Measurements from ENCODE around the gene MAPKAPK3. TPM values are rescaled to one million over a fixed set of nuclear protein-coding genes. Genes with fewer than 3 reads are reported as not detected.
A peak's percentile ranks its signal among the peaks of the same experiment; 100 is the strongest.

MAPKAPK3 gene
- total RNA-seq, 1 experiment from 2014 or later: 108 TPM

GRCh38 chr3:50639055-50639494, 22.1 kb downstream of the MAPKAPK3 start:
- no peak for DNase-seq (ENCODE audit: low spot score)
- in situ Hi-C loops (cut with HindIII; ENCODE audit: low sequenced_read_pairs): no loop called here

GRCh38 chr3:50642382-50642781, 25.4 kb downstream of the MAPKAPK3 start:
- in situ Hi-C loops (cut with HindIII; ENCODE audit: low sequenced_read_pairs): no loop called here
- no peak for DNase-seq (ENCODE audit: low spot score)

GRCh38 chr3:50644561-50644960, 27.6 kb downstream of the MAPKAPK3 start:
- in situ Hi-C loops (cut with HindIII; ENCODE audit: low sequenced_read_pairs): no loop called here
- no peak for DNase-seq (ENCODE audit: low spot score)

GRCh38 chr3:50645378-50645777, 28.4 kb downstream of the MAPKAPK3 start:
- in situ Hi-C loops (cut with HindIII; ENCODE audit: low sequenced_read_pairs): no loop called here
- DNase-seq (ENCODE audit: low spot score): no peak

GRCh38 chr3:50648313-50648712, 31.4 kb downstream of the MAPKAPK3 start:
- in situ Hi-C loops (cut with HindIII; ENCODE audit: low sequenced_read_pairs): no loop called here
- DNase-seq (ENCODE audit: low spot score): peak; percentile 79

GRCh38 chr3:50648944-50649343, 32.0 kb downstream of the MAPKAPK3 start:
- no peak for DNase-seq (ENCODE audit: low spot score)
- in situ Hi-C loops (cut with HindIII; ENCODE audit: low sequenced_read_pairs): no loop called here

- in situ Hi-C loops (cut with HindIII; ENCODE audit: low sequenced_read_pairs): no loop called here
- peak; percentile 5 for DNase-seq (ENCODE audit: low spot score)
Observed at GRCh38 chr3:50649451-50649931, 32.5 kb downstream of the MAPKAPK3 start.

- no peak for DNase-seq (ENCODE audit: low spot score)
- in situ Hi-C loops (cut with HindIII; ENCODE audit: low sequenced_read_pairs): no loop called here
Observed at GRCh38 chr3:50650018-50650417, 33.1 kb downstream of the MAPKAPK3 start.

- DNase-seq (ENCODE audit: low spot score): no peak
- in situ Hi-C loops (cut with HindIII; ENCODE audit: low sequenced_read_pairs): no loop called here
Observed at GRCh38 chr3:50651445-50651844, 34.5 kb downstream of the MAPKAPK3 start.

- peak; percentile 16 for DNase-seq (ENCODE audit: low spot score)
- in situ Hi-C loops (cut with HindIII; ENCODE audit: low sequenced_read_pairs): no loop called here
Observed at GRCh38 chr3:50651920-50652529, 35.1 kb downstream of the MAPKAPK3 start.

GRCh38 chr3:50652709-50653108, 35.8 kb downstream of the MAPKAPK3 start:
- no peak for DNase-seq (ENCODE audit: low spot score)
- in situ Hi-C loops (cut with HindIII; ENCODE audit: low sequenced_read_pairs): no loop called here

- DNase-seq (ENCODE audit: low spot score): no peak
Observed at GRCh38 chr3:50653937-50654595, 37.1 kb downstream of the MAPKAPK3 start.

GRCh38 chr3:50655009-50655830, 38.3 kb downstream of the MAPKAPK3 start:
- in situ Hi-C loops (cut with HindIII; ENCODE audit: low sequenced_read_pairs): no loop called here

More at GRCh38 chr3:50653937-50654595, 37.1 kb downstream of the MAPKAPK3 start:
- in situ Hi-C loops (cut with HindIII; ENCODE audit: low sequenced_read_pairs): no loop called here

GRCh38 chr3:50656417-50657195, 39.7 kb downstream of the MAPKAPK3 start:
- no peak for DNase-seq (ENCODE audit: low spot score)
- in situ Hi-C loops (cut with HindIII; ENCODE audit: low sequenced_read_pairs): no loop called here

More at GRCh38 chr3:50655009-50655830, 38.3 kb downstream of the MAPKAPK3 start:
- DNase-seq (ENCODE audit: low spot score): no peak

- in situ Hi-C loops (cut with HindIII; ENCODE audit: low sequenced_read_pairs): no loop called here
- no peak for DNase-seq (ENCODE audit: low spot score)
Observed at GRCh38 chr3:50657407-50657806, 40.5 kb downstream of the MAPKAPK3 start.

- no peak for DNase-seq (ENCODE audit: low spot score)
- in situ Hi-C loops (cut with HindIII; ENCODE audit: low sequenced_read_pairs): no loop called here
Observed at GRCh38 chr3:50657816-50658215, 40.9 kb downstream of the MAPKAPK3 start.

- no peak for DNase-seq (ENCODE audit: low spot score)
- in situ Hi-C loops (cut with HindIII; ENCODE audit: low sequenced_read_pairs): no loop called here
Observed at GRCh38 chr3:50658416-50658815, 41.5 kb downstream of the MAPKAPK3 start.

GRCh38 chr3:50658831-50659230, 41.9 kb downstream of the MAPKAPK3 start:
- in situ Hi-C loops (cut with HindIII; ENCODE audit: low sequenced_read_pairs): no loop called here
- no peak for DNase-seq (ENCODE audit: low spot score)

GRCh38 chr3:50660386-50660785, 43.4 kb downstream of the MAPKAPK3 start:
- in situ Hi-C loops (cut with HindIII; ENCODE audit: low sequenced_read_pairs): no loop called here
- DNase-seq (ENCODE audit: low spot score): no peak

All from G401 (cell line).